Esophagus squamous epithelium (tissue), 5 donors: ENCODE measurements around the gene ORM1. TPM values are rescaled to one million over a fixed set of nuclear protein-coding genes. Genes with fewer than 3 reads are reported as not detected.

Experiments
- DNase-seq: peaks from one replicate; lab custom pipeline; 2025; lab: John Stamatoyannopoulos, UW
- H3K27ac ChIP-seq, 4 donors: fragments of 200-600 bp; sonication (generic); one replicate each; pipeline ENCODE4 v1.5.1; 2016 to 2019; ENCODE audit warnings: mild to moderate bottlenecking in 1 of 4
- H3K27me3 ChIP-seq, 4 donors: fragments of 200-600 bp; sonication (generic); 1 replicate in 3 of 4; 2 replicates in 1 of 4; pipeline versions ENCODE4 v1.5.1 to v1.6.0; 2017 to 2021; ENCODE audit warnings: antibody characterized with exemption in 1 of 4
- H3K36me3 ChIP-seq, 3 donors: fragments of 200-600 bp; sonication (generic); one replicate each; pipeline ENCODE4 v1.5.1; 2016 to 2019
- H3K4me1 ChIP-seq, 3 donors: fragments of 200-600 bp; sonication (generic); one replicate each; pipeline ENCODE4 v1.5.1; 2017 to 2019
- H3K4me3 ChIP-seq, 4 donors: fragments of 200-600 bp; sonication (generic); 1 replicate in 3 of 4; 2 replicates in 1 of 4; pipeline ENCODE4 v1.5.1; 2016 to 2019; ENCODE audit warnings: mild to moderate bottlenecking in 2 of 4, moderate library complexity in 1 of 4
- H3K9me3 ChIP-seq, 3 donors: fragments of 200-600 bp; sonication (generic); one replicate each; pipeline ENCODE4 v1.5.1; 2016 to 2019
- CTCF ChIP-seq, 6 experiments: fragments of 450-650 bp in 4 of 6; fragments of 200-600 bp in 2 of 6; sonication (generic) in 2 of 6; IDR thresholded peaks; one replicate each; pipeline ENCODE4 v1.5.1; 2016 to 2019; ENCODE audit warnings: antibody characterized with exemption in 6 of 6, mild to moderate bottlenecking in 4 of 6, moderate library complexity in 4 of 6
- POLR2A ChIP-seq, 4 donors: fragments of 450-650 bp; IDR thresholded peaks; one replicate each; pipeline ENCODE4 v1.6.1; 2017; ENCODE audit warnings: antibody characterized with exemption in 4 of 4, mild to moderate bottlenecking in 4 of 4, moderate library complexity in 3 of 4
- WGBS, 2 donors: methylation state at CpG; one replicate each; pipeline ENCODE4 v1.1.5; 2018; 5-methylcytosine and 5-hydroxymethylcytosine counted together
- intact Hi-C: fragments of 100-400 bp; cut with DNase I; formaldehyde crosslinking; loops from one replicate; pipeline ENCODE4 v1.15.0; 2022
- total RNA-seq, 4 donors: library from RNA; depleted of rRNA; stranded (reverse); fragments of >200 nt; gene quantifications; one replicate each; pipeline ENCODE4 v1.1.0, GENCODE V29; 2016
- donor health status: DM: yes; HTN: yes; CAD: no.

The ORM1 gene
- total RNA-seq, 4 donors from 2014 or later, result 0.41 TPM; not detected in 3

DNA sequence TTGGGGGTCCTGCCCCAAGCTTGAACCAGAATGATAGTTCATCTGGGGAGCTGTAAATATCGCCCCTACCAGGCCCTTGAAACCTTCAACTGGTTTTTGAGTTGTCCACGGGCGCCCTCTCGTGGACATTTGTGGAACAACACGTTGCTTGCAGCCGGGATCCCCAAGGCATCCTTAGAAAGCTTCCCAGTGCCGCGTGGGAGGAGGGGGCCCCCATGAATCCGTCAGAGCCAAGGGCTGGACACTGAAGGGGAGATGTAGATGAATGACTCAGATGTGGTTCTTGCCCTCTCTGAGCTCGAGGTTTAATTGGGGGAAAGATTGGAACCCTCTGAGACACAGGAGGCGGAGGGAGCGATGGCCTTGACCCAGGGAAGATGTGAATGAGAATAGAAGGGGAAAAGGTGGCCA is 31.8 kb upstream of the ORM1 start:
- Histone ChIP-seq H3K27ac (no peak overlapping the region), H3K36me3 (peaks cover 0 to 39% (median 0%) of the 10 kb centered on the region in 3 donors), H3K9me3 (peaks cover 0 to 8% (median 5%) of the 10 kb centered on the region in 3 donors), H3K4me3 (no peak overlapping the region), H3K4me1 (peaks cover 0 to 16% (median 4%) of the 10 kb centered on the region in 3 donors), H3K27me3 (no peaks in the 10 kb centered on the region)
- 17% methylated on average over 12 of the region's 12 CpGs; no CpG with 5 or more reads in 1 of the 2 donors for WGBS, 2 donors
- peak; percentile 61 to 96 (median 93) for TF ChIP-seq CTCF (IDR thresholded peaks at IDR 0.05)
- no peak for TF ChIP-seq POLR2A (IDR thresholded peaks at IDR 0.05)
- DNase-seq, result peak; percentile 11
- intact Hi-C loops, result loop anchor here (5.0 kb wide), 1 partner anchor 184 kb away; no protein-coding TSS in a partner anchor

DNA sequence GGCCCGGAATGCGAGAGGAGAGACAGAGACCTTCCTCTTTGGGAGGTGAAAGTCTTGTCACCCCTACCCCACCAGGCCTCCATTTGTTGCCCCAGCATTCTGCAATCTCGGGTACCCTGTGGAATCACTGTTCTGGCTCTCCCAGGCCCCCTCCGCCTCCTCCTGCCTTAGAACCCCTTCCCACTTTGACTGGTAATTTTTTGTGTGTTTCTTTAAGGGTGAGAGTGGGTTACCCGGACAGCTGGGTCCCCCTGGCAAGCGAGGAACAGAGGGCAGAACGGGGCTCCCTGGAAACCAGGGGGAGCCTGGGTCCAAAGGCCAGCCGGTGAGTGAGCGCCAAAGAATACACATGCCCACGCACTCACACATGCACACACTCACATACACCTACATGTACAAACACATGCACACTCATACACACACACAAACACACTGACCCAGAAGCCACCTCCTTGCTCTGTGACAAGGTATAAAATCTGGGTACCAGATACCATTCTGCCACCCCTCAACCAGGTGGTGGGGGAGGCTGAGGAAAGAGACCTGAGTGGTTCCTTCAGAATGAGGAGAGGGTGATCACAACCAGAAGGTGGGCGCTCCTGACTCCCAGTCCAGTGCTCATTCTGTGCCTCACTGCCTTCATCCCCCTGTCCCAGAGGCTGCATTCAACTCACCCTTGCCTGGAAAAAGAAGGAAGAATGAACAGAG is 30.9 kb upstream of the ORM1 start:
- peaks cover 0 to 8% (median 5%) of the 10 kb centered on the region in 3 donors for H3K9me3 ChIP-seq
- no peak for DNase-seq
- TF ChIP-seq CTCF (IDR thresholded peaks at IDR 0.05) (no peak), POLR2A (IDR thresholded peaks at IDR 0.05) (no peak)
- H3K4me3 ChIP-seq, result no peak overlapping the region
- WGBS, 2 donors, result 88 to 91% methylated on average over 3 to 5 of the region's 11 CpGs
- no peaks in the 10 kb centered on the region for H3K27me3 ChIP-seq
- peaks cover 0 to 16% (median 4%) of the 10 kb centered on the region in 3 donors for H3K4me1 ChIP-seq
- H3K36me3 ChIP-seq, result peaks cover 0 to 45% (median 0%) of the 10 kb centered on the region in 3 donors
- intact Hi-C loops, result loop anchor here (5.0 kb wide), 1 partner anchor 185 kb away; no protein-coding TSS in a partner anchor
- no peak overlapping the region for H3K27ac ChIP-seq

GRCh38 chr9:114294664-114295063 is 28.2 kb upstream of the ORM1 start:
- Histone ChIP-seq H3K9me3 (peaks cover 0 to 8% (median 5%) of the 10 kb centered on the region in 3 donors), H3K36me3 (peaks cover 0 to 54% (median 0%) of the 10 kb centered on the region in 3 donors), H3K27ac (no peak overlapping the region), H3K4me1 (no peaks in the 10 kb centered on the region), H3K27me3 (no peaks in the 10 kb centered on the region), H3K4me3 (no peak overlapping the region)
- no peak for TF ChIP-seq POLR2A (IDR thresholded peaks at IDR 0.05)
- TF ChIP-seq CTCF (IDR thresholded peaks at IDR 0.05), result no peak
- intact Hi-C loops, result loop anchor here (5.0 kb wide), 1 partner anchor 187 kb away; no protein-coding TSS in a partner anchor
- no peak for DNase-seq

DNA sequence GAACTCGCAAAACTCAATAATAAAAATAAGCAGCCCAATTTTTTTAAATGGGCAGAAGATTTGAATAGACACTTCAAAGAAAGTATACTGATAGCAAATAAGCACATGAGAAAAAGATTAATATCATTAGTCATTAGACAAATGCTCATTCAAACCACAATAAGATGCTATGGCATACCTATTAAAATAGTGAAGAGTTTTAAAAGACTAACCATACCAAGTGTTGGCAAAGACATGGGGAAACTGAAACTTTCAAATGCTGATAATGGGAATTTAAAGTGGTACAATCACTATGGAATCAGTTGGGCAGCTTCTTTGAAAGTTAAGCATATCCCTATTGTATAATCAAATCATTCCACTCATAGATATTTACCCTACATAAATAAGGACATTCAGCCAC is 26.6 kb upstream of the ORM1 start:
- TF ChIP-seq CTCF (IDR thresholded peaks at IDR 0.05) (no peak), POLR2A (IDR thresholded peaks at IDR 0.05) (no peak)
- Histone ChIP-seq H3K27me3 (no peaks in the 10 kb centered on the region), H3K9me3 (peaks cover 0 to 8% (median 5%) of the 10 kb centered on the region in 3 donors), H3K27ac (no peak overlapping the region), H3K36me3 (peaks cover 0 to 70% (median 0%) of the 10 kb centered on the region in 3 donors), H3K4me1 (no peaks in the 10 kb centered on the region), H3K4me3 (no peak overlapping the region)
- no peak for DNase-seq
- intact Hi-C loops, result no loop called here
- WGBS, 2 donors, result 92 to 94% methylated on average over 1 of the region's 1 CpG
